Brain microvascular endothelial cell (primary cell): Measurements from ENCODE around the gene PPRC1.

Experiments used
- DNase-seq: peaks from one replicate; pipeline ENCODE4 v3.0.0-alpha.2; 2020
- H3K27ac ChIP-seq: fragments of 250-450 bp; sonication (Bioruptor Pico); 2 replicates; pipeline ENCODE4 v1.5.1; 2020; ENCODE audit warnings: mild to moderate bottlenecking, moderate library complexity
- H3K27me3 ChIP-seq: fragments of 250-450 bp; sonication (Bioruptor Pico); replicated peaks from 2 replicates; pipeline ENCODE4 v1.5.1; 2020; ENCODE audit warnings: mild to moderate bottlenecking
- H3K36me3 ChIP-seq: fragments of 250-450 bp; sonication (Bioruptor Pico); replicated peaks from 2 replicates; pipeline ENCODE4 v1.5.1; 2020; ENCODE audit warnings: mild to moderate bottlenecking
- H3K4me3 ChIP-seq: 2 replicates; pipeline ENCODE4 v1.5.1; 2011; ENCODE audit warnings: low read depth, mild to moderate bottlenecking, control low read depth, low read length, moderate library complexity
- CTCF ChIP-seq: IDR thresholded peaks from 2 replicates; pipeline ENCODE4 v1.5.1; 2011; ENCODE audit warnings: low read depth, mild to moderate bottlenecking, moderate library complexity, low read length, control low read depth, inconsistent platforms; ENCODE audit errors: missing control alignments
- in situ Hi-C: cut with HindIII; loops from 2 replicates; pipeline ENCODE4 v1.10.0; 2017; ENCODE audit warnings: low sequenced_read_pairs, low pct_ligation_motif_present

The PPRC1 gene

GRCh38 chr10:102135956-102136526 is 3.2 kb downstream of the PPRC1 start:
- no peaks in the 10 kb centered on the region for H3K27me3 ChIP-seq
- no peak overlapping the region for H3K27ac ChIP-seq
- H3K4me3 ChIP-seq, result no peak overlapping the region
- no peak for TF ChIP-seq CTCF
- in situ Hi-C loops, result no loop called here
- no peak for DNase-seq
- H3K36me3 ChIP-seq, result peaks cover 32% of the 10 kb centered on the region

GRCh38 chr10:102139281-102140110 is 6.7 kb downstream of the PPRC1 start:
- Histone ChIP-seq H3K27ac (no peak overlapping the region), H3K4me3 (no peak overlapping the region), H3K36me3 (peaks cover 63% of the 10 kb centered on the region), H3K27me3 (no peaks in the 10 kb centered on the region)
- TF ChIP-seq CTCF, result no peak
- DNase-seq, result no peak
- in situ Hi-C loops, result no loop called here

- in situ Hi-C loops, result no loop called here
- no peak overlapping the region for H3K4me3 ChIP-seq
- H3K36me3 ChIP-seq, result peaks cover 69% of the 10 kb centered on the region
These were observed 7.4 kb downstream of the PPRC1 start for GRCh38 chr10:102140218-102140617.

GRCh38 chr10:102140913-102141540 is 8.2 kb downstream of the PPRC1 start:
- no peak for TF ChIP-seq CTCF
- Histone ChIP-seq H3K27me3 (no peaks in the 10 kb centered on the region), H3K36me3 (peaks cover 74% of the 10 kb centered on the region), H3K4me3 (no peak overlapping the region), H3K27ac (no peak overlapping the region)
- DNase-seq, result no peak
- in situ Hi-C loops, result no loop called here

More at GRCh38 chr10:102140218-102140617, 7.4 kb downstream of the PPRC1 start:
- no peak for DNase-seq
- TF ChIP-seq CTCF, result no peak
- no peak overlapping the region for H3K27ac ChIP-seq
- no peaks in the 10 kb centered on the region for H3K27me3 ChIP-seq

- DNase-seq, result no peak
- TF ChIP-seq CTCF, result no peak
- H3K36me3 ChIP-seq, result peaks cover 80% of the 10 kb centered on the region
- H3K4me3 ChIP-seq, result no peak overlapping the region
- no peaks in the 10 kb centered on the region for H3K27me3 ChIP-seq
- H3K27ac ChIP-seq, result no peak overlapping the region
- in situ Hi-C loops, result no loop called here
These were observed 8.8 kb downstream of the PPRC1 start for GRCh38 chr10:102141583-102142107.
